Measurements from ENCODE around the gene DNAAF9. TPM values are rescaled to one million over a fixed set of nuclear protein-coding genes. Genes with fewer than 3 reads are reported as not detected.

Gene DNAAF9
- total RNA-seq, 2 donors from 2014 or later, result 24.5 to 27.7 TPM

DNA sequence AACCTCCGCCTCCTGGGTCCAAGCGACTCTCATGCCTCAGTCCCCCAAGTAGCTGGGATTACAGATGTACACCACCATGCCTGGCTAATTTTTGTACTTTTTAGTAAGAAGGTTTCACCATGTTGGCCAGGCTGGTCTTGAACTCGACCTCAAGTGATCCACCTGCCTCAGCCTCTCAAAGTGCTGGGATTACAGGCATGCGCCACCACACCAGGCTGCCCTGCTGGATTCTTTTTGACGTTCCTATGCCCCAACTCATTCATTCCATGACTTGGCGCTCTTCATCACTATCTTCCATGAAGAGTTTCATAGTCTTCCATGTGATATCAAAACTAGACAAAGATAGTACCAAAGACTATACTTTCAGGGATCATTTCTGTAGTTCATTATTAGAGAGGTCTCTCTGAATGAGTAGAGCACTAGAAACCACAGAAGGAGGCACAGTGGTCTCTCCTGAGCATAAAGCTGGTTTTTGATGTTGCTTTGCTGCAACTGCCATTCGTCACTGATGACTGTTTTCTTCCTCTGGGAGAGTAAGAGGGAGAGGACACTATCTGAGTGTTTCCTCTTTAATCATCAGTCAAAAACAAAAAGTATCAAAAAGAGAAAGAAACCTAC is 23.5 kb downstream of the DNAAF9 start:
- Histone ChIP-seq H3K9me3 (peaks cover 5% of the 10 kb centered on the region), H3K27ac (no peak overlapping the region), H3K4me1 (ENCODE audit: control insufficient read depth in 1 of 2, low read depth in 2 of 2) (no peaks in the 10 kb centered on the region), H3K4me3 (no peak overlapping the region), H3K36me3 (peaks cover 4% of the 10 kb centered on the region), H3K27me3 (replicated peaks; ENCODE audit: insufficient read depth) (no peaks in the 10 kb centered on the region)
- no peak for DNase-seq (ENCODE audit: low spot score)
- ATAC-seq (ENCODE audit: insufficient number of reproducible peaks, low FRiP score, low read depth), result no peak
- TF ChIP-seq, protein P1, sequence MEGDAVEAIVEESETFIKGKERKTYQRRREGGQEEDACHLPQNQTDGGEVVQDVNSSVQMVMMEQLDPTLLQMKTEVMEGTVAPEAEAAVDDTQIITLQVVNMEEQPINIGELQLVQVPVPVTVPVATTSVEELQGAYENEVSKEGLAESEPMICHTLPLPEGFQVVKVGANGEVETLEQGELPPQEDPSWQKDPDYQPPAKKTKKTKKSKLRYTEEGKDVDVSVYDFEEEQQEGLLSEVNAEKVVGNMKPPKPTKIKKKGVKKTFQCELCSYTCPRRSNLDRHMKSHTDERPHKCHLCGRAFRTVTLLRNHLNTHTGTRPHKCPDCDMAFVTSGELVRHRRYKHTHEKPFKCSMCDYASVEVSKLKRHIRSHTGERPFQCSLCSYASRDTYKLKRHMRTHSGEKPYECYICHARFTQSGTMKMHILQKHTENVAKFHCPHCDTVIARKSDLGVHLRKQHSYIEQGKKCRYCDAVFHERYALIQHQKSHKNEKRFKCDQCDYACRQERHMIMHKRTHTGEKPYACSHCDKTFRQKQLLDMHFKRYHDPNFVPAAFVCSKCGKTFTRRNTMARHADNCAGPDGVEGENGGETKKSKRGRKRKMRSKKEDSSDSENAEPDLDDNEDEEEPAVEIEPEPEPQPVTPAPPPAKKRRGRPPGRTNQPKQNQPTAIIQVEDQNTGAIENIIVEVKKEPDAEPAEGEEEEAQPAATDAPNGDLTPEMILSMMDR (IDR thresholded peaks at IDR 0.05), result no peak

DNA sequence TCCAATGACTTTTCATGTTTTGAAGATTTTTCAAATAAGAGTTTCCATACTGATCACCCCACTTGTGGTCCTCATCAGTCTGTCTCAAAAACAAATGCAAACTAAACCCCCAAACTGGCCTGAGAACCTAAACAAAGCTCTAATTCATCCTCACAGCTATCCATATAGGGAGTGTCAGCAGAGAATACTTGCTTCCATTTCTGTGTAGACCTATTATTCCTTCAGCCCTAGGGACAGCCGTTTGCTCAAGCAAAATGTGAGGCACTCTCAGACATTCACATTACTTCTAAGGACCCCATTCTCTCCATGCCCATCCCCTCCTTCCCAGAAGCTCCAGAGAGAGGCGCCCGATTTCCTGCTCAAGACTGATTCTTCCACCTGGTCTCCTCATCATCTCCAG is 24.6 kb downstream of the DNAAF9 start:
- TF ChIP-seq, protein P1 (IDR thresholded peaks at IDR 0.05), result no peak
- Histone ChIP-seq H3K4me1 (ENCODE audit: control insufficient read depth in 1 of 2, low read depth in 2 of 2) (no peaks in the 10 kb centered on the region), H3K27me3 (replicated peaks; ENCODE audit: insufficient read depth) (no peaks in the 10 kb centered on the region), H3K4me3 (no peak overlapping the region), H3K27ac (no peak overlapping the region), H3K36me3 (peaks cover 4% of the 10 kb centered on the region), H3K9me3 (peaks cover 5% of the 10 kb centered on the region)
- DNase-seq (ENCODE audit: low spot score) (no peak), ATAC-seq (ENCODE audit: insufficient number of reproducible peaks, low FRiP score, low read depth) (no peak)

DNA sequence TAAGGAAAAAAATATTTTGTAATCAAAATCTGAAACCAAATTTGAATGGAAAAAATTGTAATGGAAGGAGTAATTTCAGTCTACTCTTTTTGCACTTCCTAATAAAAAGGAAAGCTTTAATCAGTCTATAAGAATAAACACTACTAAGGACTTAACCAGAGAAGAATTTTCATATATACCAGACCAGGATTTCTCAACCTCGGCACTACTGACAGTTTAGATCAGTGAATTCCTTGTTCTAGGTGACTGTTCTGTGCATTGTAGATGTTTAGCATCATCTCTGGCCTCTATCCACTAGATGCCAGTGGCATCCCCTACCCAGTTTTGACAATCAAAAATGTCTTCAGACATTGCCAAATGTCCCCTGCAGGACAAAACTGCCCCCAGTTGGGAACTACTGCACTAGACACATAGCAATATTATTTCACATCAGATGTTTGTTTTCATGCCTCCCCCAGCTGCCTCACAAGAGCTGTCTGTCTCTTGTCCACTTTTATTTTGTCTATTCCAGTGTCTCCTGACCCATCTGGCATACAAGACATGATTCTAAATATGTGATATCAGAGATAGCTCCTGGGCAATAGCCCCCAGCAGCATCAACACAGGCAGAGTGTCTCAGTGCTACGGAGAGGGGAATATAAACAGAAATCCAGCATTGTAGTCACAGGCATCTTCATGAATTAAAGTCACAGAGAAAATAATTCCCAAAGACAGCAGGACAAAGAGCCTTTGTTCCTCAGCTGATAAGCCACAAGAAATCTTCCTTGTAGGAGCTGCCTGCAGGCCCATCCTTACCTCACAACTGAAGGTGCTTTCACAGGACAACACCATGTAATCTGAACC is 27.0 kb downstream of the DNAAF9 start:
- no peak for ATAC-seq (ENCODE audit: insufficient number of reproducible peaks, low FRiP score, low read depth)
- no peak for DNase-seq (ENCODE audit: low spot score)
- Histone ChIP-seq H3K27me3 (replicated peaks; ENCODE audit: insufficient read depth) (no peaks in the 10 kb centered on the region), H3K27ac (no peak overlapping the region), H3K4me1 (ENCODE audit: control insufficient read depth in 1 of 2, low read depth in 2 of 2) (no peaks in the 10 kb centered on the region), H3K4me3 (no peak overlapping the region), H3K36me3 (peaks cover 10% of the 10 kb centered on the region), H3K9me3 (no peaks in the 10 kb centered on the region)
- TF ChIP-seq, protein P1 (IDR thresholded peaks at IDR 0.05), result no peak

DNA sequence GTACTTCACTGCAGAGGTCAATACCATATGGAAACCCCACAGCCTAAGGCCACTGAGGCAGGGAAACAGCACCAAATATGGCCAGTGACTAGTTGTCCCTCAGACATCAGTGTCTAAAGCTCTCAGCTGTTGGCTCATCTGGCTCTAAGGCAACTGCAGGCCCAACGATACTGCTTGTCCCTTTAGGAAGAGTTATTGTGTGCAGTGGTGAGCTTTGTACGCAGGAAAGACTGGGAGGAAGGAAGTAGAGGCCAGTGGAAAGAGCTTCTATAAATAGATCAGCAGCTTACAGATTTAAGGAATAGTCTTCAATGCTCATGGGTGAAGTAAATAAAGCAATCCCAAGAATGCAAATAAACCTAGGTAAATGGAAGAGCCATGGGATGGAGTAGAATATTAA is 29.3 kb downstream of the DNAAF9 start:
- no peaks in the 10 kb centered on the region for H3K4me1 ChIP-seq (ENCODE audit: control insufficient read depth in 1 of 2, low read depth in 2 of 2)
- TF ChIP-seq, protein P1 (IDR thresholded peaks at IDR 0.05), result no peak
- ATAC-seq (ENCODE audit: insufficient number of reproducible peaks, low FRiP score, low read depth) (no peak), DNase-seq (ENCODE audit: low spot score) (no peak)
- no peak overlapping the region for H3K27ac ChIP-seq
- H3K27me3 ChIP-seq (replicated peaks; ENCODE audit: insufficient read depth), result no peaks in the 10 kb centered on the region
- H3K9me3 ChIP-seq, result no peaks in the 10 kb centered on the region
- peaks cover 26% of the 10 kb centered on the region for H3K36me3 ChIP-seq
- no peak overlapping the region for H3K4me3 ChIP-seq

DNA sequence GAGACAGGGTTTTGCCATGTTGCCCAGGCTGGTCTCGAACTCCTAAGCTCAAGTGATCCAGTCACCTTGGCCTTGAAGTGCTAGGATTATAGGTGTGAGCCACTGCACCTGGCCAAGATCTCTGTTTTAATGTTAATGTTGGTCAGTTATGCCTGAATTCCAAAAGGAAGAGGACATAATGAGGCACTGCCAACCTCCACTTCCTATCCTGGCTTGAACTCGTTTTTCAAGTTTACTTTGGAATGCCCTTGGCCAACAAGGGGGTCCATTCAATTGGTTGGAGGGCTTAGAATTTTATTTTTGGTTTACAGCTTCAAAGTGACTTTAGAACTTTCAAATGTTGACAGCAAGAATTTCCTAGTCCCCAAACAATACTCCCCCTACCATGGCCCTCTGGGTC is 29.8 kb downstream of the DNAAF9 start:
- Histone ChIP-seq H3K4me3 (no peak overlapping the region), H3K27me3 (replicated peaks; ENCODE audit: insufficient read depth) (no peaks in the 10 kb centered on the region), H3K36me3 (peaks cover 27% of the 10 kb centered on the region), H3K27ac (no peak overlapping the region), H3K4me1 (ENCODE audit: control insufficient read depth in 1 of 2, low read depth in 2 of 2) (no peaks in the 10 kb centered on the region), H3K9me3 (no peaks in the 10 kb centered on the region)
- ATAC-seq (ENCODE audit: insufficient number of reproducible peaks, low FRiP score, low read depth) (no peak), DNase-seq (ENCODE audit: low spot score) (no peak)
- TF ChIP-seq, protein P1 (IDR thresholded peaks at IDR 0.05), result no peak
